WI38 (cell line): ENCODE measurements around the gene ATR.
"Not testable (repeated sequence)": the region's sequence is repeated elsewhere in the genome, so short reads cannot be mapped to it uniquely, and the experiment has no call there.

Source experiments
- H3K4me3 ChIP-seq: 2 replicates; pipeline ENCODE4 v1.5.1; 2011; ENCODE audit warnings: low read depth, mild to moderate bottlenecking, control low read depth, low read length
- CTCF ChIP-seq: IDR thresholded peaks from 2 replicates; pipeline ENCODE4 v1.5.1; 2012; ENCODE audit warnings: low read depth, mild to moderate bottlenecking, control low read depth, low read length

Gene ATR

GRCh38 chr3:142447852-142448823 lies 130.4 kb downstream of the ATR start, which contains the start of gene XRN1:
XRN1 (minus strand) TSS chr3:142448037; CDS start chr3:142447944, 93 bp downstream.
- no peak for TF ChIP-seq CTCF
- H3K4me3 ChIP-seq, result peak within 1 kb of the TSS; percentile 89

GRCh38 chr3:142447301-142447851 lies 131.2 kb downstream of the ATR start:
- peak overlapping the region; percentile 89 for H3K4me3 ChIP-seq
- TF ChIP-seq CTCF, result no peak

- TF ChIP-seq CTCF, result no peak
- peak overlapping the region; percentile 89 for H3K4me3 ChIP-seq
Measured at GRCh38 chr3:142445816-142446254, 132.7 kb downstream of the ATR start.

- no peak overlapping the region for H3K4me3 ChIP-seq
Measured at GRCh38 chr3:142444343-142444742, 134.2 kb downstream of the ATR start.

GRCh38 chr3:142443060-142443459 lies 135.5 kb downstream of the ATR start:
- H3K4me3 ChIP-seq, result not testable (repeated sequence)

More at GRCh38 chr3:142444343-142444742, 134.2 kb downstream of the ATR start:
- no peak for TF ChIP-seq CTCF

GRCh38 chr3:142439499-142440220 lies 138.9 kb downstream of the ATR start:
- H3K4me3 ChIP-seq, result not testable (repeated sequence)

GRCh38 chr3:142438096-142438495 lies 140.4 kb downstream of the ATR start:
- not testable (repeated sequence) for H3K4me3 ChIP-seq

GRCh38 chr3:142436951-142437585 lies 141.5 kb downstream of the ATR start:
- TF ChIP-seq CTCF, result no peak
- H3K4me3 ChIP-seq, result no peak overlapping the region
